Fibroblast of skin of back (primary cell): ENCODE results near the gene SLC25A4.
A peak's percentile ranks its signal among the peaks of the same experiment; 100 is the strongest.
"Not testable (repeated sequence)": the region's sequence is repeated elsewhere in the genome, so short reads cannot be mapped to it uniquely, and the experiment has no call there.

Experiments
- DNase-seq: peaks from one replicate; pipeline ENCODE4 v3.0.0-alpha.2; 2013

Gene SLC25A4

GRCh38 chr4:185183622-185184281 lies 40.7 kb downstream of the SLC25A4 start:
- DNase-seq = peak; percentile 82

- no peak for DNase-seq
Measured at GRCh38 chr4:185186769-185187168, 43.7 kb downstream of the SLC25A4 start.

- no peak for DNase-seq
Measured at GRCh38 chr4:185189606-185190305, 46.7 kb downstream of the SLC25A4 start.

GRCh38 chr4:185190306-185190856 lies 47.3 kb downstream of the SLC25A4 start:
- DNase-seq = no peak

GRCh38 chr4:185192059-185192458 lies 49.0 kb downstream of the SLC25A4 start:
- DNase-seq = no peak

- DNase-seq = no peak
Measured at GRCh38 chr4:185194924-185195888, 52.1 kb downstream of the SLC25A4 start.

- DNase-seq = no peak
Measured at GRCh38 chr4:185196437-185196836, 53.4 kb downstream of the SLC25A4 start.

- DNase-seq = not testable (repeated sequence)
Measured at GRCh38 chr4:185198189-185198588, 55.1 kb downstream of the SLC25A4 start.
